Measurements from ENCODE around the gene FIGNL1.

GRCh38 chr7:50448823-50449222, 1.3 kb downstream of the FIGNL1 start:
- TF ChIP-seq, protein P1, sequence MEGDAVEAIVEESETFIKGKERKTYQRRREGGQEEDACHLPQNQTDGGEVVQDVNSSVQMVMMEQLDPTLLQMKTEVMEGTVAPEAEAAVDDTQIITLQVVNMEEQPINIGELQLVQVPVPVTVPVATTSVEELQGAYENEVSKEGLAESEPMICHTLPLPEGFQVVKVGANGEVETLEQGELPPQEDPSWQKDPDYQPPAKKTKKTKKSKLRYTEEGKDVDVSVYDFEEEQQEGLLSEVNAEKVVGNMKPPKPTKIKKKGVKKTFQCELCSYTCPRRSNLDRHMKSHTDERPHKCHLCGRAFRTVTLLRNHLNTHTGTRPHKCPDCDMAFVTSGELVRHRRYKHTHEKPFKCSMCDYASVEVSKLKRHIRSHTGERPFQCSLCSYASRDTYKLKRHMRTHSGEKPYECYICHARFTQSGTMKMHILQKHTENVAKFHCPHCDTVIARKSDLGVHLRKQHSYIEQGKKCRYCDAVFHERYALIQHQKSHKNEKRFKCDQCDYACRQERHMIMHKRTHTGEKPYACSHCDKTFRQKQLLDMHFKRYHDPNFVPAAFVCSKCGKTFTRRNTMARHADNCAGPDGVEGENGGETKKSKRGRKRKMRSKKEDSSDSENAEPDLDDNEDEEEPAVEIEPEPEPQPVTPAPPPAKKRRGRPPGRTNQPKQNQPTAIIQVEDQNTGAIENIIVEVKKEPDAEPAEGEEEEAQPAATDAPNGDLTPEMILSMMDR (conservative IDR thresholded peaks at IDR 0.05; ENCODE audit: low read depth, low read length), result no peak
- TF ChIP-seq RFX5 (IDR thresholded peaks at IDR 0.05; ENCODE audit: low read depth, low read length), result no peak
